MCF 10A (cell line): ENCODE results near the gene CASKIN1. TPM values are rescaled to one million over a fixed set of nuclear protein-coding genes. Genes with fewer than 3 reads are reported as not detected.

Experiments used
- BruUV-seq: library from RNA; stranded (reverse); fragments of 400-500 nt; replicated peaks from 2 replicates; lab custom pipeline; 2021; lab: Mats Ljungman, UMichigan
- CTCF ChIA-PET: fragments of 300-600 bp; sonication (Branson Sonifier 250); formaldehyde crosslinking; extraction: SDS; loops from one replicate; lab custom pipeline; 2021; ENCODE audit warnings: antibody characterized with exemption, inconsistent platforms; lab: Yijun Ruan, JAX
- POLR2A ChIA-PET: fragments of 300-600, 350-650 bp; sonication (Branson Sonifier 250); formaldehyde crosslinking; extraction: SDS; loops from one replicate; lab custom pipeline; 2020; ENCODE audit warnings: antibody characterized with exemption, inconsistent platforms; lab: Yijun Ruan, JAX
- DNase-seq: peaks from one replicate; pipeline ENCODE4 v3.0.0-alpha.2; 2018; ENCODE audit not compliant: unreplicated experiment
- H3K27ac Mint-ChIP-seq: one replicate; pipeline ENCODE4 v1.8.0; 2022; ENCODE audit warnings: mild to moderate bottlenecking, low read depth, mixed read lengths; ENCODE audit not compliant: unreplicated experiment
- H3K27me3 Mint-ChIP-seq: one replicate; pipeline ENCODE4 v1.8.0; 2022; ENCODE audit warnings: mixed read lengths; ENCODE audit not compliant: insufficient read depth, unreplicated experiment
- H3K36me3 Mint-ChIP-seq: one replicate; pipeline ENCODE4 v1.8.0; 2022; ENCODE audit warnings: mild to moderate bottlenecking, moderate library complexity, mixed read lengths; ENCODE audit not compliant: insufficient read depth, unreplicated experiment
- H3K4me1 Mint-ChIP-seq: one replicate; pipeline ENCODE4 v1.8.0; 2022; ENCODE audit warnings: mixed read lengths; ENCODE audit not compliant: insufficient read depth, unreplicated experiment
- H3K4me3 Mint-ChIP-seq: one replicate; pipeline ENCODE4 v1.8.0; 2022; ENCODE audit warnings: mild to moderate bottlenecking, moderate library complexity, mixed read lengths; ENCODE audit not compliant: unreplicated experiment
- H3K9me3 Mint-ChIP-seq: one replicate; pipeline ENCODE4 v1.8.0; 2022; ENCODE audit warnings: mixed read lengths; ENCODE audit not compliant: unreplicated experiment
- intact Hi-C: fragments of 100-400 bp; cut with micrococcal nuclease; formaldehyde crosslinking; loops from 2 replicates; pipeline ENCODE4 v1.14.1; 2022
- total RNA-seq: library from RNA; stranded (reverse); gene quantifications from 2 replicates; pipeline ENCODE4 v1.2.3, GENCODE V29; 2022
- TF ChIP-seq, protein P1 (sequence below): fragments of 200-600 bp; IDR thresholded peaks from one replicate; pipeline ENCODE4 v1.8.0; 2022; ENCODE audit warnings: antibody characterized with exemption, mild to moderate bottlenecking; ENCODE audit not compliant: unreplicated experiment

Gene CASKIN1
- total RNA-seq, 1 experiment from 2014 or later, result 0.14 TPM

DNA sequence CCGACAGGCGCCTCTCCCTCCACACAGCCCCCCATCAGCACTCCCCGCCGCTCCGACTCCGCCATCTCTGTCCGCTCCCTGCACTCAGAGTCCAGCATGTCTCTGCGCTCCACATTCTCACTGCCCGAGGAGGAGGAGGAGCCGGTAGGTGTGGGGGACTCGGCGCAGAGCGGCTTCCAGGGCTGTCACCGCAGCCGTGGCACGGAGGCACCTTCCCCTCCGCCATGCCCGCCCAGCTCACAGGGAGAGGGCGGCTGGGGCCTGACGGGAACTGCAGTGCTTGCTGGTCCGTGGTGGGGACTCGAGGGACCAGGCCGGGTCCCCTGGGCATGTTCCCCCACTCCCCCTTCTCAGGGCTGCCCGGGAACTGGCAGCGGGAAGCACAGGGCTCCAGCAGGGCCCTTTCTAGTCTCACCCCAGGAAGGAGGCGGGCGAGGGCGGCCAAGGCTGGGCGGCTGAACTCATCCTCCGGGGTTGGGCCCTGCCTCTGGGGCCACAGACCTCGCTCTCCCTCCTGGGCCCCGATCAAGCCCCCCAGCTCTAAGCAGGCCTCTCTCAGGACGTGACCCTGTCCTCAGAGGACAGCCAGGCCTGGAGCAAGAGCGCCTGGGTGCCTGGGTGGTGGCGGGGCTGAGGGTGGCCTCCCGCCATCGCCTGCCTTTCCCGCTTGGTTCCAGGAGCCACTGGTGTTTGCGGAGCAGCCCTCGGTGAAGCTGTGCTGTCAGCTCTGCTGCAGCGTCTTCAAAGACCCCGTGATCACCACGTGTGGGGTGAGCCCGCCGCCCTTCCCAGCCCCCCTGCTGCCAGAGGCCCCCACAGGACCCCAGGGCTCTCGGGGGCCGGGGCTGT lies 25.6 kb downstream of the CASKIN1 start:
- no TSS peak for BruUV-seq
- CTCF ChIA-PET, result no interaction called here
- POLR2A ChIA-PET, result interaction anchor here (0.7 kb wide), 1 partner anchor 349 kb away, joined by 3 read pairs; no protein-coding TSS in a partner anchor

DNA sequence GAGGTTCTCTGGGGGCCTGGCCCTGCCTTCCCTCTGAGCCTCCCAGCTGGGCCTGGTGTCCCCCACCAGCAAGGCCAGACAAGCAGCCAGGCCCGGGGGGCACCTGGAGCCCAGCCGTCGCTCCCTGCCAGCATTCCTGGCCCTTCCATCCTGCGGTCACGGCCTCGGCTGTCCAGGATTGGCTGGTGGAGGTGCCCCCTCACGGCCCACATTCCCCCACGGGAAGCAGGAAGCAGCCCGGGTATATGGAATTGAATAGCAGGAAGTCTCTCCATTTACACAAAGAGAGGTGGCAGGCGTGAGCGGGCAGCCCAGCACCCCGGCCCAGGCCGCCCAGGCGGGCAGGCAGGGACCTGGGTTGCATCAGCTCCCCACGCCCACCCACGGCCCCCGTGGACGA lies 26.3 kb downstream of the CASKIN1 start:
- Mint-ChIP-seq H3K27me3 (no peaks in the 10 kb centered on the region), H3K4me1 (no peaks in the 10 kb centered on the region), H3K36me3 (peaks cover 43% of the 10 kb centered on the region), H3K4me3 (no peak overlapping the region), H3K9me3 (no peaks in the 10 kb centered on the region), H3K27ac (no peak overlapping the region)
- DNase-seq, result no peak
- ChIA-PET CTCF (no interaction called here), POLR2A (interaction anchor here (0.7 kb wide), 1 partner anchor 349 kb away, joined by 3 read pairs; no protein-coding TSS in a partner anchor)
- TF ChIP-seq, protein P1, sequence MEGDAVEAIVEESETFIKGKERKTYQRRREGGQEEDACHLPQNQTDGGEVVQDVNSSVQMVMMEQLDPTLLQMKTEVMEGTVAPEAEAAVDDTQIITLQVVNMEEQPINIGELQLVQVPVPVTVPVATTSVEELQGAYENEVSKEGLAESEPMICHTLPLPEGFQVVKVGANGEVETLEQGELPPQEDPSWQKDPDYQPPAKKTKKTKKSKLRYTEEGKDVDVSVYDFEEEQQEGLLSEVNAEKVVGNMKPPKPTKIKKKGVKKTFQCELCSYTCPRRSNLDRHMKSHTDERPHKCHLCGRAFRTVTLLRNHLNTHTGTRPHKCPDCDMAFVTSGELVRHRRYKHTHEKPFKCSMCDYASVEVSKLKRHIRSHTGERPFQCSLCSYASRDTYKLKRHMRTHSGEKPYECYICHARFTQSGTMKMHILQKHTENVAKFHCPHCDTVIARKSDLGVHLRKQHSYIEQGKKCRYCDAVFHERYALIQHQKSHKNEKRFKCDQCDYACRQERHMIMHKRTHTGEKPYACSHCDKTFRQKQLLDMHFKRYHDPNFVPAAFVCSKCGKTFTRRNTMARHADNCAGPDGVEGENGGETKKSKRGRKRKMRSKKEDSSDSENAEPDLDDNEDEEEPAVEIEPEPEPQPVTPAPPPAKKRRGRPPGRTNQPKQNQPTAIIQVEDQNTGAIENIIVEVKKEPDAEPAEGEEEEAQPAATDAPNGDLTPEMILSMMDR, result no peak
- intact Hi-C loops, result no loop called here
- no TSS peak for BruUV-seq

More for the DNA sequence above, 25.6 kb downstream of the CASKIN1 start:
- H3K27ac Mint-ChIP-seq, result no peak overlapping the region
- TF ChIP-seq, protein P1, result no peak
- no peaks in the 10 kb centered on the region for H3K9me3 Mint-ChIP-seq
- no peak for DNase-seq
- peaks cover 50% of the 10 kb centered on the region for H3K36me3 Mint-ChIP-seq
- no peak overlapping the region for H3K4me3 Mint-ChIP-seq
- no peaks in the 10 kb centered on the region for H3K27me3 Mint-ChIP-seq
- H3K4me1 Mint-ChIP-seq, result no peaks in the 10 kb centered on the region
- intact Hi-C loops, result no loop called here

DNA sequence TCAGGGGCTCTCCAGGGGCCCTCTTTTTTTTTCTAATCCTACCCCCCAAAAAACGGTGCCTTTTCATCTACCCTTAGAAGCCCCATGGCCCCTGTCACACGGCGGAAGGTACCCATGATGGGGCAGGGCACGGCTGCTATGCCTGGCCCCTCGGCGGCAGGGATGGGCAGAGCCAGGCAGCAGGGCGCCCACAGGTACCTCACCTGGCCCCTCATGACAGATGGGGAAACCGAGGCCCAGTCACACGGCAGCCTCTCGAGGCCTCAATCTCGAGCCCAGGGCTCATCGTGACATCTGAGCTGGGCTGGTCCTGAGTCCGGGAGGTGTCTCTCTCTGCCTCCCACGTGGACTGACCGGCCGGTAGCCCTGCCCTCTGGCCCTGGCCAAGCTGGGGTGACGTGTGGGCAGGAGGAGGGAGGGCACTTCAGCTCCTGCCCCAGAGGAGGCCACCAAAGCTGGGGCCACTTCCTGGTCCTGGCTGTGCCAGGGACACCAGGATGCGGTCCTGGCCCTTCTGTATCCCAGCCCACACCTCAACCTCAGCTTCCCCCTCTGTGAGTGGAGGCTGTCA lies 29.3 kb downstream of the CASKIN1 start:
- H3K27ac Mint-ChIP-seq, result no peak overlapping the region
- no TSS peak for BruUV-seq
- peaks cover 30% of the 10 kb centered on the region for H3K36me3 Mint-ChIP-seq
- H3K4me1 Mint-ChIP-seq, result peaks cover 8% of the 10 kb centered on the region
- ChIA-PET CTCF (interaction anchor here (1.2 to 2.5 kb wide), 2 partner anchors 14 to 28 kb away, joined by 3 to 8 read pairs; no protein-coding TSS in a partner anchor), POLR2A (interaction anchor here (0.6 to 2.0 kb wide), 3 partner anchors 10 to 13 kb away, joined by 3 to 11 read pairs (median 3); partner anchors contain the start of gene TRAF7)
- no peak overlapping the region for H3K4me3 Mint-ChIP-seq
- H3K27me3 Mint-ChIP-seq, result no peaks in the 10 kb centered on the region
- TF ChIP-seq, protein P1, result no peak
- intact Hi-C loops, result no loop called here
- no peaks in the 10 kb centered on the region for H3K9me3 Mint-ChIP-seq
- no peak for DNase-seq
